Epithelial cell of proximal tubule (primary cell): ENCODE results near the gene GOLGA8O. TPM values are rescaled to one million over a fixed set of nuclear protein-coding genes. Genes with fewer than 3 reads are reported as not detected.

ENCODE experiments used
- total RNA-seq: library from RNA; depleted of rRNA; stranded (reverse); fragments of >200 nt; gene quantifications from 2 replicates; pipeline ENCODE4 v1.2.3, GENCODE V29; 2015

The GOLGA8O gene
- total RNA-seq, 1 donor from 2014 or later: 0.29 TPM

Other genes with a start within 250 kb of the GOLGA8O start
- 0.07 TPM in 1 of 2 replicates, not detected in the other for gene GOLGA8K, start 52.3 kb downstream of the GOLGA8O start, total RNA-seq
- gene GOLGA8N, start 137.8 kb upstream of the GOLGA8O start, total RNA-seq: 0.29 and 0.46 TPM in 2 replicates
- 35.5 and 42.4 TPM in 2 replicates for gene ARHGAP11A, start 159.9 kb upstream of the GOLGA8O start, total RNA-seq
- 4.9 and 18.4 TPM in 2 replicates for gene SCG5, start 186.1 kb upstream of the GOLGA8O start, total RNA-seq